ENCODE results near the gene CRX.
A peak's percentile ranks its signal among the peaks of the same experiment; 100 is the strongest.
"Not testable (repeated sequence)": the region's sequence is repeated elsewhere in the genome, so short reads cannot be mapped to it uniquely, and the experiment has no call there.

Gene CRX

GRCh38 chr19:47860602-47861297 is 39.0 kb downstream of the CRX start:
- DNase-seq (ENCODE audit: low spot score) (no peak), ATAC-seq (ENCODE audit: low read depth) (no peak)
- no peaks in the 10 kb centered on the region for H3K9me3 ChIP-seq (ENCODE audit: severe bottlenecking)
- no peaks in the 10 kb centered on the region for H3K4me1 ChIP-seq (ENCODE audit: insufficient read depth, poor library complexity, severe bottlenecking)
- TF ChIP-seq CTCF (IDR thresholded peaks at IDR 0.05; ENCODE audit: poor library complexity, severe bottlenecking): no peak
- H3K36me3 ChIP-seq (ENCODE audit: low read depth): no peaks in the 10 kb centered on the region
- no peak overlapping the region for H3K27ac ChIP-seq (ENCODE audit: poor library complexity, severe bottlenecking)
- H3K27me3 ChIP-seq (ENCODE audit: insufficient read depth, poor library complexity, severe bottlenecking): no peaks in the 10 kb centered on the region
- no peak overlapping the region for H3K4me3 ChIP-seq (ENCODE audit: severe bottlenecking)

GRCh38 chr19:47861630-47862029 is 39.9 kb downstream of the CRX start:
- Histone ChIP-seq H3K9me3 (ENCODE audit: severe bottlenecking) (no peaks in the 10 kb centered on the region), H3K27ac (ENCODE audit: poor library complexity, severe bottlenecking) (no peak overlapping the region), H3K27me3 (ENCODE audit: insufficient read depth, poor library complexity, severe bottlenecking) (no peaks in the 10 kb centered on the region), H3K4me1 (ENCODE audit: insufficient read depth, poor library complexity, severe bottlenecking) (no peaks in the 10 kb centered on the region), H3K36me3 (ENCODE audit: low read depth) (no peaks in the 10 kb centered on the region), H3K4me3 (ENCODE audit: severe bottlenecking) (no peak overlapping the region)
- DNase-seq (ENCODE audit: low spot score) (no peak), ATAC-seq (ENCODE audit: low read depth) (no peak)
- no peak for TF ChIP-seq CTCF (IDR thresholded peaks at IDR 0.05; ENCODE audit: poor library complexity, severe bottlenecking)

GRCh38 chr19:47863514-47863936 is 41.8 kb downstream of the CRX start:
- Histone ChIP-seq H3K4me1 (ENCODE audit: insufficient read depth, poor library complexity, severe bottlenecking) (no peaks in the 10 kb centered on the region), H3K27me3 (ENCODE audit: insufficient read depth, poor library complexity, severe bottlenecking) (no peaks in the 10 kb centered on the region), H3K27ac (ENCODE audit: poor library complexity, severe bottlenecking) (no peak overlapping the region), H3K9me3 (ENCODE audit: severe bottlenecking) (no peaks in the 10 kb centered on the region), H3K36me3 (ENCODE audit: low read depth) (no peaks in the 10 kb centered on the region), H3K4me3 (ENCODE audit: severe bottlenecking) (no peak overlapping the region)
- TF ChIP-seq CTCF (IDR thresholded peaks at IDR 0.05; ENCODE audit: poor library complexity, severe bottlenecking): peak; percentile 93
- peak; percentile 75 for DNase-seq (ENCODE audit: low spot score)
- ATAC-seq (ENCODE audit: low read depth): peak; percentile 96

DNA sequence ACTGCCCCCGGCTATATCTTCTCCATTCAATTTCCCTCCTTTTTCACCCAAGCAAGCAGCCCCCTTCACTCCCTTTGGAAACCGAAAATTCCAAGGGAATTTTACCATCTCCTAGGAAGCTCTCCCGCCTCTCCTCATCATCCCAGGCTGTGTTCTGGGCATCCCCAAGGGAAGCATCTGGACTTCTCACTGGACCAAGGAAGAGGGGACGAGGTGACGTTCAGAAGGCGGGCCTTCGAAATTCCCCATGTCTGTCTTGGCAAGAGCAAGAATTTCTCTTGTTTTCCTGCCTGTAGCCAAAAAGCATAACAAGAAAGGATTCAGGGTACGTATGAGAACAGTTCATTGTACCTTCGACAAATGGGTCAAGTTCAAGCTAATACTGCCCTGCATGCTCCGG is 43.4 kb downstream of the CRX start:
- no peaks in the 10 kb centered on the region for H3K4me1 ChIP-seq (ENCODE audit: insufficient read depth, poor library complexity, severe bottlenecking)
- no peaks in the 10 kb centered on the region for H3K9me3 ChIP-seq (ENCODE audit: severe bottlenecking)
- no peak for TF ChIP-seq CTCF (IDR thresholded peaks at IDR 0.05; ENCODE audit: poor library complexity, severe bottlenecking)
- DNase-seq (ENCODE audit: low spot score) (no peak), ATAC-seq (ENCODE audit: low read depth) (no peak)
- H3K27me3 ChIP-seq (ENCODE audit: insufficient read depth, poor library complexity, severe bottlenecking): no peaks in the 10 kb centered on the region
- H3K4me3 ChIP-seq (ENCODE audit: severe bottlenecking): no peak overlapping the region
- no peaks in the 10 kb centered on the region for H3K36me3 ChIP-seq (ENCODE audit: low read depth)
- H3K27ac ChIP-seq (ENCODE audit: poor library complexity, severe bottlenecking): no peak overlapping the region

DNA sequence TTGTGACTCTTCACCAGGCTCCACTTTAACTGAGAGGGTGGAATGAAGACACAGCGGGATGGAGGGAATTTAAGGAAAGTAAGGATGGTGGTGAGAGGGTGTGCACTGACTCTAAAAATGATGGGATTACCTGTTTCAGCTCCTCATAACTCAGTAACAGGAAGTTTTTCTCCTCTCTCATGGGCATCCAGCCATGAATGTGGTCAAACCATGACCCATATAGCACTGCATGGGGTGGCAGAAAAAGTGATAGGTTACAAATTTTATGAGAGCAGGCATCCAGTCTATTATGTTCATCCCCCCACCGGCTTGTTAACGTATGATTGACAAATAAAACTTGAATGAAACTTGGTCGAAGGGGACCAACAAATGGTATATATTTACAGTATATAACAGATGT is 57.2 kb downstream of the CRX start:
- DNase-seq (ENCODE audit: low spot score) (no peak), ATAC-seq (ENCODE audit: low read depth) (no peak)

GRCh38 chr19:47879385-47879784 is 57.6 kb downstream of the CRX start:
- DNase-seq (ENCODE audit: low spot score); H3K4me3 ChIP-seq (ENCODE audit: severe bottlenecking); H3K27ac ChIP-seq (ENCODE audit: poor library complexity, severe bottlenecking); H3K9me3 ChIP-seq (ENCODE audit: severe bottlenecking); H3K27me3 ChIP-seq (ENCODE audit: insufficient read depth, poor library complexity, severe bottlenecking); H3K36me3 ChIP-seq (ENCODE audit: low read depth); ATAC-seq (ENCODE audit: low read depth); H3K4me1 ChIP-seq (ENCODE audit: insufficient read depth, poor library complexity, severe bottlenecking): not testable (repeated sequence)

More for the DNA sequence above, 57.2 kb downstream of the CRX start:
- H3K27me3 ChIP-seq (ENCODE audit: insufficient read depth, poor library complexity, severe bottlenecking): no peaks in the 10 kb centered on the region
- H3K36me3 ChIP-seq (ENCODE audit: low read depth): no peaks in the 10 kb centered on the region
- no peak overlapping the region for H3K4me3 ChIP-seq (ENCODE audit: severe bottlenecking)
- no peaks in the 10 kb centered on the region for H3K9me3 ChIP-seq (ENCODE audit: severe bottlenecking)
- no peaks in the 10 kb centered on the region for H3K4me1 ChIP-seq (ENCODE audit: insufficient read depth, poor library complexity, severe bottlenecking)
- no peak overlapping the region for H3K27ac ChIP-seq (ENCODE audit: poor library complexity, severe bottlenecking)
- TF ChIP-seq CTCF (IDR thresholded peaks at IDR 0.05; ENCODE audit: poor library complexity, severe bottlenecking): no peak
